Neuron (in vitro differentiated cells): ENCODE data around the gene HOMER1.
"Not testable (repeated sequence)": the region's sequence is repeated elsewhere in the genome, so short reads cannot be mapped to it uniquely, and the experiment has no call there.

Experiments
- H2AFZ ChIP-seq: one replicate; pipeline ENCODE4 v1.6.1; 2013; ENCODE audit warnings: low read depth, mild to moderate bottlenecking, inconsistent platforms, low read length, moderate library complexity
- H3K27me3 ChIP-seq: one replicate; pipeline ENCODE4 v1.6.1; 2013; ENCODE audit warnings: low read length; ENCODE audit not compliant: insufficient read depth
- H3K36me3 ChIP-seq: one replicate; pipeline ENCODE4 v1.6.1; 2013; ENCODE audit warnings: low read length; ENCODE audit not compliant: insufficient read depth
- H3K4me1 ChIP-seq: one replicate; pipeline ENCODE4 v1.6.1; 2013; ENCODE audit warnings: low read length; ENCODE audit not compliant: insufficient read depth
- H3K4me3 ChIP-seq: 2 replicates; pipeline ENCODE4 v1.5.1; 2013; ENCODE audit warnings: mild to moderate bottlenecking, low read length, moderate library complexity
- H3K9me3 ChIP-seq: one replicate; pipeline ENCODE4 v1.6.1; 2013; ENCODE audit warnings: low read length

The HOMER1 gene

GRCh38 chr5:79417495-79417894 lies 96.4 kb downstream of the HOMER1 start:
- Histone ChIP-seq H2AFZ (no peak overlapping the region), H3K9me3 (no peaks in the 10 kb centered on the region), H3K27me3 (no peaks in the 10 kb centered on the region), H3K4me1 (no peaks in the 10 kb centered on the region), H3K4me3 (no peak overlapping the region), H3K36me3 (no peaks in the 10 kb centered on the region)

- H3K9me3 ChIP-seq = no peaks in the 10 kb centered on the region
- H3K4me1 ChIP-seq = no peaks in the 10 kb centered on the region
- no peak overlapping the region for H2AFZ ChIP-seq
- H3K36me3 ChIP-seq = no peaks in the 10 kb centered on the region
- no peak overlapping the region for H3K4me3 ChIP-seq
- no peaks in the 10 kb centered on the region for H3K27me3 ChIP-seq
Observed at GRCh38 chr5:79416499-79416898, 97.4 kb downstream of the HOMER1 start.

- no peaks in the 10 kb centered on the region for H3K4me1 ChIP-seq
Observed at GRCh38 chr5:79413112-79413511, 100.8 kb downstream of the HOMER1 start.

GRCh38 chr5:79408028-79408427 lies 105.9 kb downstream of the HOMER1 start:
- Histone ChIP-seq H3K4me3 (no peak overlapping the region), H3K9me3 (peaks cover 9% of the 10 kb centered on the region), H3K4me1 (no peaks in the 10 kb centered on the region), H2AFZ (no peak overlapping the region), H3K36me3 (peaks cover 2% of the 10 kb centered on the region), H3K27me3 (no peaks in the 10 kb centered on the region)

More at GRCh38 chr5:79413112-79413511, 100.8 kb downstream of the HOMER1 start:
- Histone ChIP-seq H3K27me3 (no peaks in the 10 kb centered on the region), H3K4me3 (no peak overlapping the region), H3K36me3 (no peaks in the 10 kb centered on the region), H3K9me3 (peaks cover 4% of the 10 kb centered on the region), H2AFZ (no peak overlapping the region)

GRCh38 chr5:79407591-79407990 lies 106.3 kb downstream of the HOMER1 start:
- Histone ChIP-seq H3K4me1 (no peaks in the 10 kb centered on the region), H3K27me3 (no peaks in the 10 kb centered on the region), H3K9me3 (peaks cover 9% of the 10 kb centered on the region), H2AFZ (no peak overlapping the region), H3K4me3 (no peak overlapping the region), H3K36me3 (peaks cover 2% of the 10 kb centered on the region)

GRCh38 chr5:79401216-79401615 lies 112.7 kb downstream of the HOMER1 start:
- no peak overlapping the region for H3K4me3 ChIP-seq
- no peaks in the 10 kb centered on the region for H3K4me1 ChIP-seq
- no peaks in the 10 kb centered on the region for H3K27me3 ChIP-seq

GRCh38 chr5:79399046-79399445 lies 114.9 kb downstream of the HOMER1 start:
- H3K4me3 ChIP-seq = no peak overlapping the region
- no peaks in the 10 kb centered on the region for H3K27me3 ChIP-seq
- no peaks in the 10 kb centered on the region for H3K9me3 ChIP-seq

More at GRCh38 chr5:79401216-79401615, 112.7 kb downstream of the HOMER1 start:
- no peak overlapping the region for H2AFZ ChIP-seq
- peaks cover 2% of the 10 kb centered on the region for H3K36me3 ChIP-seq
- no peaks in the 10 kb centered on the region for H3K9me3 ChIP-seq

GRCh38 chr5:79397080-79397479 lies 116.9 kb downstream of the HOMER1 start:
- H3K36me3 ChIP-seq = peaks cover 2% of the 10 kb centered on the region
- no peak overlapping the region for H2AFZ ChIP-seq
- H3K27me3 ChIP-seq = no peaks in the 10 kb centered on the region
- no peak overlapping the region for H3K4me3 ChIP-seq
- H3K9me3 ChIP-seq = no peaks in the 10 kb centered on the region
- H3K4me1 ChIP-seq = no peaks in the 10 kb centered on the region

More at GRCh38 chr5:79399046-79399445, 114.9 kb downstream of the HOMER1 start:
- H3K36me3 ChIP-seq = peaks cover 2% of the 10 kb centered on the region
- no peaks in the 10 kb centered on the region for H3K4me1 ChIP-seq
- no peak overlapping the region for H2AFZ ChIP-seq

- peaks cover 2% of the 10 kb centered on the region for H3K36me3 ChIP-seq
- no peaks in the 10 kb centered on the region for H3K4me1 ChIP-seq
- no peak overlapping the region for H3K4me3 ChIP-seq
- no peaks in the 10 kb centered on the region for H3K27me3 ChIP-seq
- H3K9me3 ChIP-seq = no peaks in the 10 kb centered on the region
- H2AFZ ChIP-seq = no peak overlapping the region
Observed at GRCh38 chr5:79396265-79396664, 117.7 kb downstream of the HOMER1 start.

GRCh38 chr5:79395296-79395695 lies 118.6 kb downstream of the HOMER1 start:
- Histone ChIP-seq H3K36me3 (peaks cover 2% of the 10 kb centered on the region), H3K27me3 (no peaks in the 10 kb centered on the region), H2AFZ (no peak overlapping the region), H3K4me3 (no peak overlapping the region), H3K9me3 (no peaks in the 10 kb centered on the region), H3K4me1 (no peaks in the 10 kb centered on the region)

- H3K36me3 ChIP-seq = peaks cover 7% of the 10 kb centered on the region
- H3K4me3 ChIP-seq = no peak overlapping the region
- no peak overlapping the region for H2AFZ ChIP-seq
- H3K4me1 ChIP-seq = no peaks in the 10 kb centered on the region
- H3K9me3 ChIP-seq = no peaks in the 10 kb centered on the region
- no peaks in the 10 kb centered on the region for H3K27me3 ChIP-seq
Observed at GRCh38 chr5:79392776-79393175, 121.2 kb downstream of the HOMER1 start.

GRCh38 chr5:79386679-79387078 lies 127.3 kb downstream of the HOMER1 start:
- Histone ChIP-seq H3K27me3 (no peaks in the 10 kb centered on the region), H2AFZ (no peak overlapping the region), H3K4me1 (no peaks in the 10 kb centered on the region), H3K4me3 (no peak overlapping the region), H3K9me3 (peaks cover 3% of the 10 kb centered on the region), H3K36me3 (peaks cover 5% of the 10 kb centered on the region)

GRCh38 chr5:79385126-79385525 lies 128.8 kb downstream of the HOMER1 start:
- not testable (repeated sequence) for H3K4me3 ChIP-seq, H3K27me3 ChIP-seq
- H3K9me3 ChIP-seq = peaks cover 12% of the 10 kb centered on the region

GRCh38 chr5:79378510-79379186 lies 135.3 kb downstream of the HOMER1 start:
- H3K9me3 ChIP-seq = peaks cover 12% of the 10 kb centered on the region
- no peak overlapping the region for H3K4me3 ChIP-seq
- H3K36me3 ChIP-seq = peaks cover 3% of the 10 kb centered on the region
- no peak overlapping the region for H2AFZ ChIP-seq
- H3K4me1 ChIP-seq = no peaks in the 10 kb centered on the region
- H3K27me3 ChIP-seq = no peaks in the 10 kb centered on the region

More at GRCh38 chr5:79385126-79385525, 128.8 kb downstream of the HOMER1 start:
- H3K36me3 ChIP-seq, H2AFZ ChIP-seq, H3K4me1 ChIP-seq: not testable (repeated sequence)
